GM12872 (cell line): ENCODE measurements around the gene DNAJA3.
A peak's percentile ranks its signal among the peaks of the same experiment; 100 is the strongest.

Experiments
- CTCF ChIP-seq: IDR thresholded peaks from 3 replicates; pipeline ENCODE4 v1.5.1; 2011; ENCODE audit warnings: low read depth, mild to moderate bottlenecking, low read length, moderate library complexity; ENCODE audit not compliant: insufficient read depth

DNAJA3 gene

GRCh38 chr16:4475880-4476788, 50.5 kb downstream of the DNAJA3 start, which contains the start of gene HMOX2:
Gene HMOX2, plus strand, starts transcription at chr16:4476398. Its CDS starts 29,127 bp downstream, at chr16:4505525.
- peak; percentile 58 for TF ChIP-seq CTCF

GRCh38 chr16:4477966-4478365, 52.3 kb downstream of the DNAJA3 start:
- TF ChIP-seq CTCF, result peak; percentile 26; the same call in 1 of the 3 replicates

GRCh38 chr16:4481526-4481925, 55.9 kb downstream of the DNAJA3 start:
- no peak for TF ChIP-seq CTCF

- no peak for TF ChIP-seq CTCF
These were observed 56.3 kb downstream of the DNAJA3 start for GRCh38 chr16:4481963-4482362.

- TF ChIP-seq CTCF, result no peak
These were observed 60.6 kb downstream of the DNAJA3 start for GRCh38 chr16:4486126-4486893.

- TF ChIP-seq CTCF, result no peak
These were observed 62.4 kb downstream of the DNAJA3 start for GRCh38 chr16:4487955-4488498.

- TF ChIP-seq CTCF, result no peak
These were observed 62.9 kb downstream of the DNAJA3 start for GRCh38 chr16:4488499-4488967.
